Stimulated activated CD4-positive, alpha-beta T cell treated with anti-CD3 and anti-CD28 coated beads, TNF-alpha, amount 100 ng/mL, for 4 hours (primary cell): Measurements from ENCODE around the gene TMEM14A.
A peak's percentile ranks its signal among the peaks of the same experiment; 100 is the strongest.
"Not testable (repeated sequence)": the region's sequence is repeated elsewhere in the genome, so short reads cannot be mapped to it uniquely, and the experiment has no call there.

ENCODE experiments used
- DNase-seq, 3 experiments: peaks; one replicate each; pipeline ENCODE4 v3.0.0-alpha.2; 2020; ENCODE audit warnings: low read depth in 3 of 3

Gene TMEM14A, protein sequence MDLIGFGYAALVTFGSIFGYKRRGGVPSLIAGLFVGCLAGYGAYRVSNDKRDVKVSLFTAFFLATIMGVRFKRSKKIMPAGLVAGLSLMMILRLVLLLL

DNA sequence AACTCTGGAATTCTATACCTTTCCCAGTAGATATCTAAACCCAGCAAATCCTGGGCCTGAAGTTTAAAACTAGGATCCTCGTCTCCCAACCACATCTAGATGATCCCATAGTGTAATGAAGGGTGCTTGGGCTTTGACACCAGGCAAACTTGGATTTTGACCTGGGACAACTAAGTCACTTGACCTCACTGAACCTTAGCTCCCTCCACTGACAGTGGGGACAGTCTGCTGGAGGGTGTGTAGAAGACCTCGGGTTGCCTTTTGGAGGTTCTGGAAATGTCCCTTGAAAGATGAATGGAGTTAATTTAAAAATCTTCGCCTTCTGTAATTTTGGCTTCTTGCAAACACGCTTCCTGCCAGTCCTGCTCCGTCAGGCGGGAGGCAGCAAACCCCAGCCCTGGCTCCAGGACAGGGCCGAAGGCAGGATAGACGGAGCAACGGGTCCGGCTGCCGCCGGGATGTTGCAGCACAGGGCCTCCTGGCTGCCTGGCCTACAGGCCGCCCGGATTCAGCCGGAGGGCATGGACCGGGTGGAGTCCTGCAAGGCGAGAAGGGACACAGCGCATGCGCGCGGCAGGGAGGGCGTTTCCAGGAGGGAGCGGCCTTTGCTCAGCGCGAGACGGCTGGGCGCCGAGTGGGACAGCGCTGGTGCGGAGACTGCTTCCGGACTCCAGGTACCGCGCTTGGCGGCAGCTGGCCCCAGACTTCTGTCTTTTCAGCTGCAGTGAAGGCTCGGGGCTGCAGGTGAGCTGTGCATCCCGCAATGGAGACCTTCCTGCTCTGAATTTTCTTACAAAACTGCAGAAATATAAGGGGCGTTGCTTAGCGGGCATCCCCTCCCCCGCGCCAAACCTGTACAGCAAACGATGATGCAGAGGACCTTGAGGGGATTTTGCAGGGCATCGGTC is at the start of gene TMEM14A:
TSS of gene TMEM14A (plus strand) at position 612 of the 908 bp plus-strand sequence. CDS start 5,990 bp downstream, outside the sequence.
- peak; percentile 82 to 84 (median 84) for DNase-seq

DNA sequence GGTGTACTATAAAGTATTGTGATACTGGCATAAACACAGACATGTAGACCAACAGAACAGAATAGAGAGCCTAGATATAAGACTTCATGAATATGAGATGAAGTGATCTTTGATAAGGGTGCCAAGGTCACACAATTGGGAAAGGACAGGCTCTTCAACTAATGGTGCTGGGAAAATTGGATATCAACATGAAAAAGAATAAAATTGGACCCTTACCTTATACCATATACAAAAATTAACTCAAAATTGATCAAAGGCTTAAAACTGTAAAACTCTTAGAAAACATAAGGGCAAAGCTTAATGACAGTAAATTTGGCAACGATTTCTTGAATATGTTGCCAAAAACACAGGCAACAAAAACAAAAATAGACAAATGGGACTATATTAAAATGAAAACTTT is 49.3 kb upstream of the TMEM14A start:
- DNase-seq, result no peak

DNA sequence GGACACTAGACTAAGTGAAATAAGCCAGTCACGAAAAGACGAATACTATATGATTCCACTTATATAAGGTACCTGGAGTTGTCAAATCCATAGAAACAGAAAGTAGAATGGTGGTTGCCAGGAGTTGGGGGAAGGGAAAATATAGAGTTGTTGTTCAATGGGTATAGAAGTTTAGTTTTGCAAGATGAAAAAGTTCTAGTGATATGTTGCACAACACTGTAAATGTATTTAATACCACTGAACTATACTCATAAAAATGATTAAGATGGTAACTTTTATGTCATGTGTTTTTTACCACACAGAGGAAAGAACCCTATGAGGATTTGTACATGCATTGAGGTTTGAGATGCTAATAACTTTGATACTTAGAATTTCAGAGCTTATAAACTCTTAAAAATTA is 48.1 kb upstream of the TMEM14A start:
- no peak for DNase-seq

DNA sequence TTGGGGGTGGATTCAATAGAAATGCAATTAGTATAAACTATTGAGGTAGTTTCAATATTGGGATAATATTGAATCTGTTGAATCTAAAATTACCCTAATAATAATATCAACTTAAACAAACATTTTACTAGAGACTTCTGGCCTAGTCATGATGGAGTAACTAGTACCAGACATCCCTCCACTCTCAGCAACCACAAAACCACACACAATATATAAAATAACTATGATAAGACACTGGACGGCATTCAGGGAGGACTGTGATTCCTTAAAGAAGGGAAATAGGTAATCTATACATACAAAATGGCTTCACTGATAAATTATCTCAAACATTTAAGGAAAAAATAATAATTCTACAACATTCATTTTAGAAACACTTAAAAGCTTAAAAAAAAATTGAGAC is 38.9 kb upstream of the TMEM14A start:
- no peak for DNase-seq

DNA sequence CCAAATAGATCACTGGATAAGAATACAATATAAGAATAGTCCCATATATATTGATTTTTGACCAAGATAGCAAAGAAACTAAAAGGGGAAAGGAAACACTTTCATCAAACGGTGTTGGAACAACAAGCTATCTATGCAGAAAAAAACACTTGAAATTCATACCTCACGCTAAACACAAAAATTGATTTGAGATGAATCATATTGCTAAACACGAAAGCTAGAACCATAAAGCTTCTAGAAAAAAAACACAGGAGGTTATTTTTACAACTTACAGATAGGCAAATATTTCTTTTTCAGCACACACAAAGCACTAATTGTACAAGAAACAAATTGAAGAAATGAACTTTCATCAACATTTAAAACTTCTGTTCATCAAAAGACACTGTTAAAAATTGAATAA is 36.7 kb upstream of the TMEM14A start:
- no peak for DNase-seq

DNA sequence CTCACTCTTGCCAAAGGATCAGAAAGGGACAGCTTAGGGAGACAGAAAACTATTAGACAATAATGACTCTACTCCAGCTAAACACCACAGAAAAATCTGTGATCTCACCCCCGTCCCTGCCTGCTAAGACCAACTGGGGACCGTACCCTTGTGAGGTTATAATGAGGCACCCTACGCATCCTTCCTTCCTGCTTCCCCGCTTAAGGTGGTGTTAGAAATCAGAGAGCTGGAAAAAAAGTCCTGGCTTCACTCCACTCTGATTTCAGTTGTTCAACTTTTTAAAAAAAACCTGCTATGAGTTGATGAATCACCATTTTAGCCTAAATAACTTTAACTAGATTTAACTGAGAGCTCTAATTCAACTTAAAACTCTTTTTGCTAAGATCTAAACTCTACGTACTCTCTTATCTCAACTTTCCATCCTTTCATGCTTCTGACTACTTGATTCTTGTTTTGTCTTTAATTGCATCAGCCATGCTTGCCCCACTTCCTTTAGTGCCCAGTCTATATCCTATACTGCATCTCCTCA is 35.8 kb upstream of the TMEM14A start:
- no peak for DNase-seq

DNA sequence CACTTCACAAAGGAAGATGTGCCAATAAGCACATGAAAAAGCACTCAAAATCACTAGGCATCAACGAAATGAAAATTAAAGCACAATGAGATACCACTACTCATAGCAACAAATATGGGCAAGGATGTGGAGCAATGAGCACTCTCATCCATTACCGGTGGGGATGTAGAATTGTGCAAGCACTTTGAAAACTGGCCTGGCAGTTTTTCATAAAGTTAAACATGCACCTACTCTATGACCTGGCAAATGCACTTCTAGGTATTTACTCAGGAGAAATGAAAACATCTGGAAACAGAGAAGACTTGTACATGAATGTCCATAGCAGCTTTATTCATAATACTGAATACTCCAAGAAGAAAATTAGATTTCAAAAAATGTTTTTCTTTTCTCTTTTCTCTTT is 34.1 kb upstream of the TMEM14A start:
- no peak for DNase-seq

DNA sequence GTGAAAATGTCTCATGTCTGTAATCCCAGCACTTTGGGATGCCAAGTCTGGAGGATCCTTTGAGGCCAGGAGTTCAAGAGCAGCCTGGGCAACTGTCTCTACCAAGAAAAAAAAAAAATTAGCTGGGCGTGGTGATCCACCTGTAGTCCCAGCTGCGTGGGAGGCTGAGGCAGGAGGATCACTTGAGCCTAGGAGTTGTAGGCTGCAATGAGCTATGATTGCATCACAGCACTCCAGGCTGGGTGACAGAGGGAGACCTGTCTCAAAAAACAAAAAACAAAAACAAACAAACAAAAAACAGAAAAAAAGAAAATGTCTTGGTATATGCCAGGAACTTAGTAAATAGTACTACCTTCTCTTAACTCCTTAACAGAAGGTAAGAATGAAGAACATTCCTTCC is 31.4 kb upstream of the TMEM14A start:
- DNase-seq, result no peak

- DNase-seq, result no peak
Measured at GRCh38 chr6:52640170-52640569, 30.7 kb upstream of the TMEM14A start.

GRCh38 chr6:52640916-52641315 is 30.0 kb upstream of the TMEM14A start:
- DNase-seq, result no peak

DNA sequence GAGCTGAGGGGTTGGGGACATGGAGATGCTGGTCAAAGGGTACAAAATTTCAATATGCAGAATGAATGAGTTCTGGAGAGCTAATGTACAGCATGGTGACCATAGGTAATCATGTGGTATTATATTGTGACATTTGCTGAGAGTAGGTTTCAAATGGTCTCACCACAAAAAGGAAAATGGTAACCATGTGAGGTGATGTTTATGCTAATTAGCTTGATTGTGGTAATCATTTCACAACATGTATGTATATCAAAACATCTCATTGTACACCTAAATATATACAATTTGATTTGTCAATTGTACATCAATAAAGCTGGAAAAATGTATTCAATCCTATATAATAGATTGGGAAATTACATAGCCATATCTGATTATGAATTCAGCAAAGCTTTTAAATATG is 29.5 kb upstream of the TMEM14A start:
- DNase-seq, result no peak

- no peak for DNase-seq
Measured at GRCh38 chr6:52641826-52642225, 29.1 kb upstream of the TMEM14A start.

DNA sequence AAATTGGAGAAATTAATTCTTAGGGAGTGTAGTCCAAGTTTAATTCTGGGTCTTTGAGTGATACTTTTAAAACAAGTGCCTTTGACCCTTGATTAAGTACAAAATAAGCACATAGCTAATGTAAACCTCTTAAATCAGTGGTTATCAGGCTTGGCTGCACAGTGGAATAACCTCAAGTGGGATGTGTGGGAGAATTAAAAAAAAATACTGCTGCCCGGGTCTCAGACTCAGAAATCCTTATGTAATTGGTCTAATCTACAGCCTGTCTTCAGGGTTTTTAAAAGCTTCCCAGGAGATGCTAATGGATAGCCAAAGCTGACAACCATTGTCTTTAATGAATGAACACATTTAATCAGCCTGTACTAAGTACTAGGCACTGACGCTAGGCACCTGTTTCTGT is 28.5 kb upstream of the TMEM14A start:
- no peak for DNase-seq

DNA sequence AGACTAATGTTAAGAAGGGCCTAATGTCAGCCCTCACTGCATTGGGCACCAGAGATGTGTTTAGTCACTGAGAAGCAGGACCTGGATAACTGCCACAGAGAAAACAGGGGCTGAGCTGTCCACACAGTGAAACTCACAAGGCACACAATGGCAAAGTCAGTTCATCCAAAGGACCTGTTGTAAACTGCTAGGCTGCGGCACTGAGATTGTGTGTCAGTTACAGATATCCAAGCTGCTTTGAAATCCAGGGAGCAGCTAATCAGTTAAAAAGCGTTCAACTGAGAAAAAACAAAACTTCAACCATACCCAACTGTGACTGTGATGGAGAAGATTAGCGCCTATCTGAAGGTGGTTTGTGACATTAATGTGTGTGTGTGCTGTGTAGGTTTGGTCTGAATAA is 27.8 kb upstream of the TMEM14A start:
- DNase-seq, result no peak

GRCh38 chr6:52644253-52644652 is 26.7 kb upstream of the TMEM14A start:
- DNase-seq, result no peak

DNA sequence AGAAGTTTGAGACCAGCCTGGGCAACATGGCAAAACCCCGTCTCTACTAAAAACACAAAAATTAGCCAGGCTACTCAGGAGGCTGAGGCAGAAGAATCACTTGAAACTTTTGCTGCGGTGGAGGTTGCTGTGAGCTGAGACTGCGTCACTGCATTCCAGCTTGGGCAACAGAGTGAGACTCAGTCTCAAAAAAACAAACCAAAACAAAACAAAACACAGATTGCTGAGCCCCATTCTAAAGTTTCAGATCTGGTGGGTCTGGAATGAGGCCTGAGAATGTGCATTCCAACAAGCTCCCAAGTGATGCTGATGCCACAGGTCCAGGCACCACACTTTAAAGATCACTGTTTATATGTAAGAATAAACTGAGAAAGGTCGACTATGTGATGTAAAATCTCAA is 24.9 kb upstream of the TMEM14A start:
- no peak for DNase-seq

DNA sequence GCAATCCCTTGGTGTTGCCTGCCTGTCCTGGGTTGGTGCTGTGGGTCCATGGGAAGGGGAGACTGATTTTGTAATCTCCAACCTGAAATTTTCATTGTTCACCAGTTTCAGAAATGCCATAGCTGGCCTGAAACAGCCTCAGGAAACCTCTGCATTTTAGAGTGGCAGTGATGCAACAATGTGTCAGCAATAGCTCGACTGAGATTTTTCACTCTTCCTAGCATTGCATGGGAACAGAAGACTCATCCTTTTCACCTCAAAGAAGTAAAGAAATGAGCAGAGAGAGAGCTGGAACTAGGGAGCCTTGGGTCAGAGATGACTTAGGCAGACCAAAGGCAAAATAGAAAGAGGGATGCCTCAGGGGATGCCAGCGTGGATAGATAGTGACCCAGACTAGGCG is 23.7 kb upstream of the TMEM14A start:
- no peak for DNase-seq

GRCh38 chr6:52649536-52650160 is 21.3 kb upstream of the TMEM14A start:
- DNase-seq, result no peak

DNA sequence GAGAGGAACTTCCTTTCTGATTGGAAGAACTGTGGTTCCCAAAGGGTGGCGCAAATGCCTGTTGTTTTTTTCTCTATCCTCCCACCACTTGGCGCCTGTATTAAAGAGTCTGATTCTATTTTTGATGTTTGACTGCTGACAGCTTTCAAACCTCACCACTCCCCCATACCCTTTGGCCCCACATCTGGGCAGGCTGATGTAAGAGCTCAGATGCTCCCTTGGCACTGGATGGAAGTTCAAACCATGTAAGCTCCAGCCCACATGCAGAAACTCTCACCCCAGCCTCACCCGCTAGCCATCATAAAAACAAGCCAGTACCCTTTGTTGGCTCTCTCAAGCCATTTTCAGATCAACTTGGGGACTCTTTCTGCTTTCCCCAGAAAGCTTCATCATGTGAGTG is 20.0 kb upstream of the TMEM14A start:
- DNase-seq, result no peak

DNA sequence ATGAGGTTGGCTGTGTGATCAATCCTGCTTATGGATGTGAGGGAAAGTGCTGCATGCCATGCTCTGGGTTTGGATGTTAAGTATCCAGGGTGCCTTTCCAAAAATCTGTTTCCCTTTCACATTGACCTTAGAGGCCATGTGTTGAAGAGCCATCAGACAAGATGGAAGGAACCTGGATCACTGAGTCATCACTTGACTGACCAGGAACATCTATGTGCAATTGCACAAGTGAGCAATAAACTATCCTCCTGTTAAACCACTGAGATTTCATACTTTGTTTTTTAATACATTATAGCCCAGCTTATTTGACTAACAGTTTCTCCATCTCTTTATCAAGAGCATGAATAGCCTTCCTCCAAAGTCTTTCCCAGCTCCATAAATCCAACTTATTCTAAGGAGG is 17.8 kb upstream of the TMEM14A start:
- DNase-seq, result no peak

DNA sequence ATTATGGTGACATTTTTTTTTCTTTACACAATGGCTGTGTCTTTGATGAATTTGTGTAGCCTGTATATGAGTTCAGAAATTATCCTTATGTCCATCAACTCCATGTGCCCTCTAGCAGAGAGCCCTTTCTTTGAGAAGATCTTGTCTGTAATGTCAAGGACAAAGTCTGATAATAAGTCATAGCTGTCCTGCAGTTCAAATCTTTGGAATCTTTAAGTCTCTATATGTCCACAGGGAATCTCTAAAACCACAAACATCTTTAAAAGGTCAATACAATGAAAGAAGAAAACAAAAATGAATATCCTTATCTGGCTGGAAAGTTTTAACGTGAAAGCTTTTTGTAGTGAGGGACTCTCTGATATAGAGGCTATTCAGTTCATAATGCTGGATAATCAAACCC is 16.9 kb upstream of the TMEM14A start:
- no peak for DNase-seq

DNA sequence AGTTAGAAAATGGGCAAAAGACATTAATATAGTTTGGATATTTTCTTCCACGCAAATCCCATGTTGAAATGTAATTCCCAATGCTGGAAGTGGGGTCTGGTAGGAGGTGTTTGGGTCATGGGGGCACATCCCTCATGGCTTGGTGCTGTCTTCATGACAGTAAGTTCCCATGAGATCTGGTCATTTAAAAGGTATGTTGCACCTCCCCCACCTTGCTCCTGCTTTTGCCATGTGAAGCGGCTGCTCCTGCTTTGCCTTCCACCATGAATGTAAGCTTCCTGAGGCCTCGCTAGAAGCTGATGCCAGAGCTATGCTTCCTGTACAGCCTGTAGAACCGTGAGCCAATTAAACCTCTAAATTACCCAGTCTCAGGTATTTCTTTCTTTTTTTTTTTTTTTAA is 16.3 kb upstream of the TMEM14A start:
- DNase-seq, result no peak

GRCh38 chr6:52655941-52656340 is 15.0 kb upstream of the TMEM14A start:
- DNase-seq, result not testable (repeated sequence)
